HG03342 (cell line): ENCODE measurements around the gene TFF3.

Source experiments
- ATAC-seq: cut with Tn5 transposase; IDR thresholded peaks from one replicate; pipeline ENCODE4 v1.9.1; 2021; ENCODE audit warnings: mild to moderate bottlenecking, moderate library complexity; ENCODE audit not compliant: unreplicated experiment

TFF3 gene

GRCh38 chr21:42321845-42322244, 6.6 kb upstream of the TFF3 start:
- no peak for ATAC-seq

DNA sequence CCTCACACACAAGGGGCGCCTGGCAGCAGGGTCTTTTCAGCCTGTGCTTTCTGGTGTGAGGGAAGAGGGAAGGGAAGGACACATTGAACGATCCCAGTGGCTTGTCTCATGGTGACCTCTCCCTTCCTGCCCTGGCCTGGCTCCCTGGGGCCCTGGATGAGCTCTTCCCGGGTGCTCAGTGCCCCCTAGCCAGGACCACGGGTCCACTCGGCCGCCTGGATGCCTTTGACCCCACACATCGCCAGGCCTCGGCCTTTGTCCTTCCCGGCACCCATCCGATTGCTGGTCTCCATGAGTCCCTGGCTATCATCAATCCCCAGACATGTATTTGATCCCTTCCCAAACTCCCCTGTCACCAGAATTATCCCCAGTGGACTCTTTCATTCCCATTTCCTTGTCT, 6.0 kb upstream of the TFF3 start:
- ATAC-seq, result no peak

GRCh38 chr21:42320791-42321190, 5.6 kb upstream of the TFF3 start:
- no peak for ATAC-seq

DNA sequence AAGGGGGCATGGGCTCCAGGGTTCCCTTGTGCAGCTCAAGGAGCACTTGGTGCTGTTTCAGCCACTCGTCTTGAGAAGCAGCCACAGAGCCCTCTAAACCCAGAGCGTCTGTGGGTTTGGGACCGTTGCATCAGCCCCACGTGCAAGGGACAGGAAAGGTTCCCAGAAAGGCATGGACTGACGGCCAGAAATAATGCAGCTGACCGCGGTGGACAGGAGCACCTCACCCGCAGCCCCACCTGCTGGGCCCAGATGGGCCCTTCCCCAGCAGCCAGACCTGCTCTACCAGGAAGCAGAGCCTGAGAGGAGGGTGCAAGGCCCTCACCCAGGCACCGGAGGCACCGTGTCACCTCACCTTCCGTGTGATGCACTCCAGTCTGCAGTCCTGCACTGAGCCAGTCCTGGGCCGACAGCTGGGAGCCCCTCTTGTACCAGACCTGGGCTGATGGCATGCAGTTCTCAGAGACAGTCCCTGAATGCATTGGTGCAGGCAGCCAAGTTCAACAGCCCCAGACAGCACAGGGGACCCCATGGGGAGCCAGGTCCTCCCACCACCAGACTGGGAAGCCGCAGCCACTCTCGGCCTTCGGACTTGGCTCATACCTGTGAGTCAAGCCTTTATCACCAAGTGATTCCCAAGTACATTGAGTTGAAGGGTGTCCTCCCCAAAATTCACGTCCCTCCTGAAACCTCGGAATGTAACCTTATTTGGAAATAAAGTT, 4.8 kb upstream of the TFF3 start:
- no peak for ATAC-seq

GRCh38 chr21:42319376-42319775, 4.2 kb upstream of the TFF3 start:
- ATAC-seq, result no peak

DNA sequence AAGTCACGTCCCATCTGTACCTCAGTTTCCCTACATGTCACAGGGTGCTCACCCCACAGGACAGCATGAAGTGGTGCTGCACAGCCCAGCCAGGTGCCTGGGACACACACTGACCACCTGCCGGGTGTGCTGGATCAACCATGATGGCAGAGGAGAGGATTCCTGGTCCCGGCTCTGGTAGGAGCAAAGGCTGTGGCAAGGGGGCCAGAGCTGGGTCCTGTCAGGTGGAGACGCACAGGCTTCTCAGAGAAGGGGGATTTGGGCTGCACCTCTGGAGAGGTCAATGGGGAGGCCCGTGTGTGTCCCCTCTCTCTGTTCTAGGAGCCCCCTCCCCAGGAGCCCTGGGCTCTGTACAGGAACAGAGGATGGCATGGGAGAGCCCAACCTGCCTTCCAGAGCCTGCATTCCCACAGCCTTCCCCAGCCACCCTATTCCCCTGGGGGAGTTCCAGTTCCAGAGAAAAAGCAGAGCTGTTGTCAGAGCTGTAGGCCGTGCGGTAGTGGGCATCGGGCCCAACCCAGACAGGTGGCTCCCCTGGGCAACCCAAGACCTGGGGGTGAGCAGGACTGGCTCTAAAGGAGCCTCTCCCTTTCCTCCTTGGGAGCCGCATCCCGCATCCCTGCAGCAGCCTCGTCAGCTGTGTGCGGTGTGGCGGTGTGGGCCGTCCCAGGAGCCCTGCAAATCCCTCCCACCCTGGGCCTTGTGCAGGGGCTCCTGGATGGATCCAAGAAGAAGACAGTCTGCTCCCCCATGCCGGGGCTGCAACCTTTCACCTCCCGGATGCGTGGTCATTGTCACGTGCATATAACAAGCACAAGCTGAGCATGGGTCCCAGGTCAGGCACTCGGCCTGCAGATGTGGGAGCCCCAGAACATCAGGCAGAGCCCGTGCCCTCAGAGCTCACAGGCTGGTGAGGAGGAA, 2.9 kb upstream of the TFF3 start:
- no peak for ATAC-seq

GRCh38 chr21:42317341-42317741, 2.1 kb upstream of the TFF3 start:
- no peak for ATAC-seq

- no peak for ATAC-seq
Observed at GRCh38 chr21:42316891-42317290, 1.7 kb upstream of the TFF3 start.

GRCh38 chr21:42314616-42315295, 453 bp downstream of the TFF3 start:
- ATAC-seq, result no peak

DNA sequence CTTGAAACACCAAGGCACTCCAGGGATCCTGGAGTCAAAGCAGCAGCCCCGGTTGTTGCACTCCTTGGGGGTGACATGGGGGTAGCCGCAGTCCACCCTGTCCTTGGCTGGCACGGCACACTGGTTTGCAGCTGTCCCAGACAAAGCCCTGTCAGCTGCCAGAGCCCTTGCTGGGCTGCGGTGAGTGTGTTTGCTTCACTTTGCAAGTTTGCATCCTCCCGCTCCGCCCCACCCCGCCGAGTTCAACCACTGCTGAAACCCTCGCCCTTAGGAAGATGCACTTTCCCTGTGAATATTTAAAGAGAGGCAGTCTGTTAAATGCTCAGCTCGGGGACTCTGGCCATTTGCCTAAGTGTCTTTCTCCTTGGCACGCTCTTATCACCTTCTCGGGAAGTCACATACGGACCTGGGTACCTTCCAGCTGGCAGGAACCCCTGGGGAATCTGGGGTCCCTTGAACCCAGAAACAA, 1.7 kb downstream of the TFF3 start:
- no peak for ATAC-seq

DNA sequence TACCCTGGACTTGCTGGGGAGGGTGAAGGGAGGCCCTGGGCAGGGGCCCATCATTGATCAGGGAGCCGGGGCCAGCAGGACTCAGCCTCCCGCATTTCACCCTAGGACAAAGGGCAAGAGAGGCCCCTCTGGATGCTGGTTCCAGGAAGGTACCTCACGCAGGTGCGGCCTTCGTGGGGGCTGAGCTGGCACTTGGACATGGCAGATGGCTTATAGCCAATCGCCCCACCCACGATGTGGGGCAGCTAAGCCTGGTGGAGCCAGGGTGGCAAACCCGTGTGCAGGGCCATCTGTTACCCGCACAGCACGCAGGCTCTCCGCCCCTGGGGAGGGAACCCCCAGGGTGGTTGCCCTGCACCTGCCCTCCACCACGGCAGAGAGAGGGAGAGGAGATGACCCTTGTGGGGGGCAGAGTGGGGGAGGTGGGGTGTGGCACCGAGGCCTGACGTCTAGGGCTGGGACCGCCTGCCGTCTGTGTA, 2.5 kb downstream of the TFF3 start:
- ATAC-seq, result no peak

- no peak for ATAC-seq
Observed at GRCh38 chr21:42311816-42312625, 3.2 kb downstream of the TFF3 start.

DNA sequence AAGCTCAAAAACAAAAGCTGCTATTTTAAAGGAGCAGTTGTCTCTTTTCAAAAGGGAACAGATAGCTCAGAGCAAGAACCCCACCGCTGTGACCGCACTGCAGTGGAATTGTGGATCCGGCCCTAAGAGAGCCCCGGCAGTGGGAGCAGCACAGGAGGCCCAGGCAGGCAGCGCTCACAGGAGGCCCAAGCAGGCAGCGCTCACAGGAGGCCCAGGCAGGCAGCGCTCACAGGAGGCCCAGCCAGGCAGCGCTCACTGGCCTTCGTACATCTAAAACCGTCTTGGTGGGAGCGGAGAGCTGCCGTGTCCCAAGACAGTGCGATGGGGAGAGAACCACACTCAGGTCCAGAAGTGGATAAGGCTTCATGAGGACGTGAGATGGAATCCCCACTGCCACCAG, 4.0 kb downstream of the TFF3 start:
- ATAC-seq, result no peak

DNA sequence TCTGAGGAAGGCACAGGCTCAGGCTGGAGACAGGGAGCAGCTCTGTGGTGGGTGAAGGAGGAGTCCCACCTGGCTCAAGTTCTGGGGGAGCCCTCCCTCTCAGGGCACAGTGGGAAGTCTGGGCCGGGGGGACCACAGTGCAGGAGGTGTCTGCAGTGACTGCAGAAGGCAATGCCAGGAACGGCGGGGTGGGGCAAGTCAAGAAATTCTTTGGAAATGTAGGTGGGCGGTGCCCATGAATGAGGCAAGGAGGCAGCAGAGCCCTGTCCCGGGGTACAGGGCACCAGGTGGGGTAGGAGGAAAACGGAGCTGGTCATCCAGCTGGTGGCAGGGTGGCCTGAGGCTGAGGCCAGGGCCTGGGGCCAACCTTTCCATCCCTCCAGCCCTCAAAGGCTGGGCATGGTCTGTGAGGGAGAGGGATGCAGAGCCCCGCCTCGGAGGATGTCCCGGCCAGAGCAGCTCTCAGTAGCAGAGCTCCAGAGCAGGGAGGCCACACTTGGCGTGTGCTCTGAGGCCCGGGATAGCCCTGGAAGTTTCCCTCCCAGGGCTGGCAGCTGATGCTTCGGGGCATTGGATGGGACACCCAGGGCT, 4.7 kb downstream of the TFF3 start:
- ATAC-seq, result no peak

DNA sequence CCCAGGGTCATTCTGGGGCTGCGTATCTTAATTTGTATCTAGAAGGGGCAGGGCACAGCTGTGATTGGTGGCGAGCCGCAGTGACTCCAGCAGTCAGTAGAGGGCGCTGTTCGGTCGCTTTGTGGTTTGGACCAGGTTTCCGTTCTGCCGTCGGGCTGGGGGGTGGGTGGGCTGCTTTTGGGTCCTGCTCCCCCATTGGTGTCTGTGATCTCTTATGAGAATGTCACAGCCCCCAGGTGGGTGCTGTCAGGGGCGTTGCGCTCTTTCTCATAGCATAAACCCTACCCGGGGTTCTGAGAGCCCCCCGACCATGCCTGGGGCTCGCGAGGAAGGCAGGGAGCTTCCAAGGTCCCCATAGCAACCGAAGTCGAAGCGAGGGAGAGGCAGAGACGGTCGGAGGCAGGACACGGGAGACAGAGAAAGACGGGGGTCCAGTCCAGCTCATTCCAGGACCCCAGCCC, 5.4 kb downstream of the TFF3 start:
- ATAC-seq, result no peak

DNA sequence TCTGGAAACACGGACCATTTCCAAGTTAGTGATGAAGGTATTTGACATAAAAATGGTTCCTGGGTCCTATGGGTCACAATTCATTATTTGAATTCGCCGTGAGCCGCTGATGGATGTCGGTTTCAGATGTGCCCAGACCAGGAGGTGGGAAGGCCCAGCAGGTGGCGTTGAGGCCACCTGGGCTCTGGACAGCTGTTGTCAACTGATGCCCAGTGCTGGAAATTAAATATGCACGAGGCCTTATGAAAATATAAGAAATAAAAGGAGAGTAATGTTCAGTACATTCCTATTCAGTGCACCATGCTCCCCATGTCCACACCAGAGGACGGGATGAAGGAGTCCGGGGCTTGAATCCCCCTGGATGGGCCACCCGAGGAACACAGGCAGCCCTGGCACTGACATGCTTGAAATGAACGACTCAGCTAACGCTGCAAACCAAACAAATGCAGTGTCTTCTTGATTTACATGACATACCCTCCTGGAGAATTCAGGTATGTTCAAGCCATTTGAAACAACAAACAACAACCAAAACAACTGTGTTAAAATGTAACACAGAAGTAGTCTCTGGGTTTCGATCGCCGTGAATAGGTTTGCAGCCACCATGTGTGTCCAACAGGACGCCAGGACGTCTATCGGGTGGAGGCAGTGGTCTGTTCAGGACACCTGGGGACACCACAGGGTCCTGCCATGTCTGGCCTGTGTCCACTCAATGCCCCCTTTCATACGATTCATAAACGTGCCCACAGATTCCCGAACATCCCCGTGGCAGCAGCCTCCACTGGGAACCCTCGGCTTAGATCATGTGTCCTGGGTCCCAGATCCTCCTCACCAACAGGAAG, 6.1 kb downstream of the TFF3 start:
- no peak for ATAC-seq

- no peak for ATAC-seq
Observed at GRCh38 chr21:42308161-42308913, 6.9 kb downstream of the TFF3 start.

DNA sequence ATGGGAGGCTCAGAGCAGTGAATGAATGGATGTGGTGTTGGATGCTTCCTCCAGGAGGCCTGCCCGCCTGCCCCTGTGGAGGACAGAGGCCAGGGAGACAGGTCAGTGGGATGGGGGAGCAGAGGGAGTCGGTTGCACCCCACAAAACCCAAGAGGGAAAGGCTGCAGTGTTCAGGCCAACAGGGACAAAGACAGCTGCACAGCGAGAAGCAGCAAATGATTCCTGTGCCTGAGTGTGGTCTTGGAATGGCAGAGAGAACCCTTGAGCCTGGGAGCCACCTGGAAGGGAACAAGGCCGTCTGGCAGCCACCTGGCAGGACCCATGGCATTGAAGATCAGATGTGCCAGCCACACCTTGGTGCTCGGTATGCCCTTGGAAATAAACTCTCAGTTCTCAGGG, 8.1 kb downstream of the TFF3 start:
- no peak for ATAC-seq
